Fibroblast of the aortic adventitia (primary cell): ENCODE data around the gene PHF21A. TPM values are rescaled to one million over a fixed set of nuclear protein-coding genes. Genes with fewer than 3 reads are reported as not detected.
A peak's percentile ranks its signal among the peaks of the same experiment; 100 is the strongest.

Experiments
- DNase-seq: peaks from one replicate; pipeline ENCODE4 v3.0.0-alpha.2; 2010; ENCODE audit warnings: low read depth
- H3K4me3 ChIP-seq: 2 replicates; pipeline ENCODE4 v1.5.1; 2011; ENCODE audit warnings: low read depth, mild to moderate bottlenecking, control low read depth, low read length, moderate library complexity
- total RNA-seq: library from RNA; depleted of rRNA; stranded (reverse); fragments of >200 nt; gene quantifications from 2 replicates; pipeline ENCODE4 v1.2.3, GENCODE V29; 2012; ENCODE audit warnings: low replicate concordance
- TF ChIP-seq, protein P1 (sequence below): IDR thresholded peaks from 2 replicates; pipeline ENCODE4 v1.5.1; 2011; ENCODE audit warnings: mild to moderate bottlenecking, low read length, control low read depth, inconsistent platforms; ENCODE audit not compliant: insufficient read depth

Gene PHF21A
- total RNA-seq, 1 donor, result 22.5 TPM

DNA sequence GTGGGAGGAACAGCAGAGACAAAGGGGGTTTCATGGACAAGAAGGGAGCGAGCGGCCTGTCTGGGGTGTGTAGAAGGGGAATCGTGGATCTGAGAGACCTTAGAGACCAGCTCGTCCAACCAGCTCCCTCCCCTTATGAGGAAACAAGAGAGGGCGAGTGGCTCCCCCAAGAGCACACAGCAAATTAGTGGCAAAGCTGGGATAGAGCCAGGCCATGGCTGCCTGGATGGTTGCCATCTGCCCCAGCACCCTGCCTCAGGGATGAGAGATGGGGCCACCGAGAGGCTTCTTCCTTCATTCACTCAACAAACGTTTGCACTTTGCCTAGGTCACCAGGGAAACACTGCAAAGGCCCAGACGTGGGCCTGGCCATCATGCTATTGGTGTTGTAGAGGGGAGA lies 231.7 kb downstream of the PHF21A start:
- no peak for DNase-seq
- TF ChIP-seq, protein P1, sequence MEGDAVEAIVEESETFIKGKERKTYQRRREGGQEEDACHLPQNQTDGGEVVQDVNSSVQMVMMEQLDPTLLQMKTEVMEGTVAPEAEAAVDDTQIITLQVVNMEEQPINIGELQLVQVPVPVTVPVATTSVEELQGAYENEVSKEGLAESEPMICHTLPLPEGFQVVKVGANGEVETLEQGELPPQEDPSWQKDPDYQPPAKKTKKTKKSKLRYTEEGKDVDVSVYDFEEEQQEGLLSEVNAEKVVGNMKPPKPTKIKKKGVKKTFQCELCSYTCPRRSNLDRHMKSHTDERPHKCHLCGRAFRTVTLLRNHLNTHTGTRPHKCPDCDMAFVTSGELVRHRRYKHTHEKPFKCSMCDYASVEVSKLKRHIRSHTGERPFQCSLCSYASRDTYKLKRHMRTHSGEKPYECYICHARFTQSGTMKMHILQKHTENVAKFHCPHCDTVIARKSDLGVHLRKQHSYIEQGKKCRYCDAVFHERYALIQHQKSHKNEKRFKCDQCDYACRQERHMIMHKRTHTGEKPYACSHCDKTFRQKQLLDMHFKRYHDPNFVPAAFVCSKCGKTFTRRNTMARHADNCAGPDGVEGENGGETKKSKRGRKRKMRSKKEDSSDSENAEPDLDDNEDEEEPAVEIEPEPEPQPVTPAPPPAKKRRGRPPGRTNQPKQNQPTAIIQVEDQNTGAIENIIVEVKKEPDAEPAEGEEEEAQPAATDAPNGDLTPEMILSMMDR, result no peak
- H3K4me3 ChIP-seq, result no peak overlapping the region

DNA sequence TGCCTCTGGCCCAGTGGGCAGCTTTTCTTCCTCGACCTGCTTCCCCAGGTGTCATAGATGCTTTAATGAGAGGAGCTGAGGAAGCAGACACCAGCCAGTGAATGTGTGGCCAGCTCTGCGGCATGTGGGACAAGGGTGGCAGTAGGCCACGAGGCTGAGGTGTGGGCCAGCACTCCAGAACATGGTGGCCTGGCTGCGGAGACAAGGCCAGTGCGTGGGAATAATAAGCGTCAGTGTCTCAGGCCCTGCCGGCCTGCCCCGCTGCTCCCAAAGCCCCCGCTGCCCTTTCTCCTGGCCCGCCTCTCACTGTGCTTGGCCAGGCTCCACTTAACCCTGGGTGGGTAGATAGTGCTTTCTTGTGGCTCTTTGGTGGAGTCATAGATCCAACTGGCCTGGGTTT lies 233.7 kb downstream of the PHF21A start:
- TF ChIP-seq, protein P1, result no peak
- H3K4me3 ChIP-seq, result no peak overlapping the region
- DNase-seq, result no peak

DNA sequence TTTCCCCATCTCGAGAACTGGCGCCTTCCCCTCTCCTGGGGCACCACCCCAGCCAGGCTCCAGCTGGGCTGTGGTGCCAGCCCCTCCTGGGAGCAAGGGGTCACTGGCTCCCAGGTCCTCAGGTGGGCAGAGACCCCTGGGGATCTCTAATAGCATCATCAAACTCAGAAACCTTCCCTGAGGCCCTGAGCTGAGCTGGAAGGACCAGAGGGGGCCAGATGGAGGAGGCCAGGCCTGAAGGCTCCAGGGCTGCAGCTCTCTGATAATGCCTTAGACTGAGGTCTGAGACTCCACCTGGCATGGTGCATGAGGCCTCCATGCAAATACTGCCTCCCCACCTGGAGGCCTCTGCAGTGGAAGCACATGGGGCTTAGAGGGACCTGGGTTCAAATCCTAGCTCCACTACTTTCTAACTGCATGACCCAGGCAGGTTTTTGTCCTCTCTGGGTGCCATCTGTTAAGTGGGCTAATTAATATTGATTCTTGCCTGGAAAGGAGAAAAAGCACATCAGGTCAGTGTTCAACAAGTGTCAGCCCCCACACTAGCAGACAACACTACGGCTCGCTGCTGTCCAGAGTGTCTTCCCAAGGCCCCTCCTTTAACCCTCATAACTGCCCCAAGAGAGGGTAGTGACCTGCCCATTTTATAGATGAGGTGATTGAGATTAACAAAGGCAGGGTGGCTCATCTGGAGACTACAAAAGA lies 234.3 kb downstream of the PHF21A start:
- H3K4me3 ChIP-seq, result no peak overlapping the region
- TF ChIP-seq, protein P1, result no peak
- DNase-seq, result no peak

DNA sequence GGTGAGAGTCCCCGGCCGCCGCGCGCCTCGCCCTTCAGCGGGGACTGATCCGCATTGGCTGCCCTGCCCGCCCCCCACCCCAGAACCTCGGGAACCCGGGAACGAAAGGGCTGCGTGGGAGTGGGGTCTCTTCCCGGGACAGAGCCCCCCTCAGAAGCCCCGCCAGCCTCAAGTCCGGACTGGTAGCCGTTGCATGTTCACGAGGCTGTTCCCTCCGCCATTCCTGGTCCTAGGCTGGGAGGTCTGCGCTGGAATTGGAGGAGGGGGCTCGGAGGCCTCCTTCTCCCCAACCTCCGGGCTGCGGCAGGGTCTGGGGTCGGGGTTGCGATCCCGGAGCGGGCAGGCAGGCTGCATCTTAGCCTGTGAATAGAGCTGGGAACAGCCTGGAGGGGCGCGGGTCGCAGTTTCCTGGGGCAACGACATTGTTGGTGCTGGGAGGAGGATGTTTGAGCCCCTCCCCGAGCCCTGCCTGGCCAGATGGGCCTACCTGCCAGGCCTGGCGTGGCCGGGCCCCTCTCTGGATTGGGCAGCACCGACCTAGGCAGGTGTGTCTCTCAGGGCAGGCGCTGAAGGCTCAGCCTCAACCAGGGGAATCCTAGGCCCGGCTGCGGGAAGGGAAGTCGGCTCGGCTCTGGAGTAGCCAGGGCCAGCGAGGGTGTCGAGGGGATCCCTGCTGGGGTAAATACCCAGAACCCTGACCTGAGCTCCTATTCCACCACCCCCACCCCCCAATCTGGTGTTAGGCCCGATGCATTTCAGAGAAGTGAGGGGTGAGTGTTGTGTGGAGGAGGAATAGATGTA lies 235.1 kb downstream of the PHF21A start:
- TF ChIP-seq, protein P1, result no peak
- no peak for DNase-seq
- H3K4me3 ChIP-seq, result peak overlapping the region; percentile 51

DNA sequence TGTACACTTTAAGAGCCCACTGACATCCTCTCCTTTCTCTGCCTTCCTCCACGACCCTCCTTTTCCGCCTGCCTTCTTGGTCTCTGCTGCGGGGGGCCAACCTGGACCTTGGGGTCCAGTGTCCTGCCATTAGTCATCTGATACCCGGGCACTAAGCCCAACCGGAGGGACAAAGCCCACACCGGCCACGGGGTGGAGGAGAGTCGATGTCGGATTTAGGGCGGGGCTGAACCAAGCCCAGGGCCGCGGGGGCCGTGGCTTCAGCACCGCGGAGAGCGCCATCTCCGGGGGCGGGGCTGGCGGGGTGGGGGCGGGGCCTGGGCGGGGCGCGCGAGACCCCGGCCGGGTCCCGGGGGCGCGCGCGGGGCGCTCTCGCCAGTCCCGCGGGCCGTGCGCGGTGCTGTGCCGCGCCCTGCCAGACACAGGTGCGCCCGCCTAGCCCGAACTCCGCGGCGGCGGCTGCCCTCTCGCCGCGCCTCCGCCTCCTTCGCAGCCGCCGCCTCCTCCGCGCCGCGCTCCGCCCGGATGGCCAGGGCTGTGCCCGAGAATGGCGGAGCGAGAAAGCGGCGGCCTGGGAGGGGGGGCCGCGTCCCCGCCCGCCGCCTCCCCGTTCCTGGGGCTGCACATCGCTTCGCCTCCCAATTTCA lies 235.9 kb downstream of the PHF21A start, which contains the start of gene MAPK8IP1:
Gene MAPK8IP1, plus strand, starts transcription at position 378 of the 647 bp plus-strand sequence. Its CDS starts 170 bp downstream, at position 548.
- peak within 1 kb of the TSS; percentile 51 for H3K4me3 ChIP-seq
- DNase-seq, result peak; percentile 17
- TF ChIP-seq, protein P1, result no peak

DNA sequence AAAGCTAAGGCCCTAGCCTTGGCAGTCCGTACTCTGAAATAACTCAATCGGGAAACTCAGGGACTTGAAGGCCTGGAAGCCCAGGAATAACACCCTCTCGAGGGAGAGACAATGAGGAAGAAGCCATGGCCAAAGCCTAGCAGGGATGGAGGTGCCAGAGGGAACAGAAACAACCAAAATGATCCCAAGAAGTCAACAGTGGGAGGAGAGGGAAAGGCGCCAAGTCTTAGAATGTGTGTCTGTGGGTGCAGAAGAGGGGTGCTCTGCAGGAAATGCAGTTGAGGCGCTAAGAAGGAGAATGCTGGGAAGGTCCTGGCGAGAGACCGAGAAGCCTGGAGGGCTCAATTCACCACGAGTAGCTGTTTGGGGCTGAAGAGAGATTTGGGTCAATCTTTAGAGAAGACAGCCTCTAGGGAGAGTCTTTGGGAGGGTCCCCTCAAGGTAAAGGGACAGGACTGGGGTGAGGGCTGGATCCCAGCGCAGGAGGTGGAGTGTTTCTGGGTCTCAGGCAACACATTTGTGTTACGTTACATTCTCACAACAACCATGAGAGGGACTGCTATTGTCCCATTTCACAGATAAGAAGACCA lies 236.6 kb downstream of the PHF21A start:
- no peak for DNase-seq
- TF ChIP-seq, protein P1, result no peak
- no peak overlapping the region for H3K4me3 ChIP-seq
